ENCODE measurements around the gene GMPR.

GMPR gene

GRCh38 chr6:16333580-16333979 is 95.2 kb downstream of the GMPR start:
- no peak overlapping the region for H3K4me3 ChIP-seq (replicated peaks; ENCODE audit: low read depth, low read length)
- DNase-seq (ENCODE audit: extremely low read depth, low read depth): no peak
- no peak for TF ChIP-seq CTCF (IDR thresholded peaks at IDR 0.05; ENCODE audit: low read depth, low read length, missing control alignments)

- TF ChIP-seq CTCF (IDR thresholded peaks at IDR 0.05; ENCODE audit: low read depth, low read length, missing control alignments): no peak
- no peak for DNase-seq (ENCODE audit: extremely low read depth, low read depth)
- H3K4me3 ChIP-seq (replicated peaks; ENCODE audit: low read depth, low read length): no peak overlapping the region
These were observed 96.3 kb downstream of the GMPR start for GRCh38 chr6:16334671-16335070.

GRCh38 chr6:16335176-16335575 is 96.8 kb downstream of the GMPR start:
- no peak for TF ChIP-seq CTCF (IDR thresholded peaks at IDR 0.05; ENCODE audit: low read depth, low read length, missing control alignments)
- DNase-seq (ENCODE audit: extremely low read depth, low read depth): no peak
- no peak overlapping the region for H3K4me3 ChIP-seq (replicated peaks; ENCODE audit: low read depth, low read length)

- TF ChIP-seq CTCF (IDR thresholded peaks at IDR 0.05; ENCODE audit: low read depth, low read length, missing control alignments): no peak
- no peak overlapping the region for H3K4me3 ChIP-seq (replicated peaks; ENCODE audit: low read depth, low read length)
- no peak for DNase-seq (ENCODE audit: extremely low read depth, low read depth)
These were observed 97.8 kb downstream of the GMPR start for GRCh38 chr6:16336056-16336818.

GRCh38 chr6:16336911-16337294 is 98.5 kb downstream of the GMPR start:
- DNase-seq (ENCODE audit: extremely low read depth, low read depth): no peak
- TF ChIP-seq CTCF (IDR thresholded peaks at IDR 0.05; ENCODE audit: low read depth, low read length, missing control alignments): no peak
- no peak overlapping the region for H3K4me3 ChIP-seq (replicated peaks; ENCODE audit: low read depth, low read length)

- peak; percentile 98 for DNase-seq (ENCODE audit: extremely low read depth, low read depth)
- no peak overlapping the region for H3K4me3 ChIP-seq (replicated peaks; ENCODE audit: low read depth, low read length)
- no peak for TF ChIP-seq CTCF (IDR thresholded peaks at IDR 0.05; ENCODE audit: low read depth, low read length, missing control alignments)
These were observed 99.0 kb downstream of the GMPR start for GRCh38 chr6:16337295-16337975.
